KG1 (cell line): ENCODE results near the gene FBXL19.

Source experiments
- DNase-seq: peaks from one replicate; lab custom pipeline; 2025; lab: John Stamatoyannopoulos, UW

Gene FBXL19

GRCh38 chr16:30966033-30966619 is 42.8 kb downstream of the FBXL19 start:
- no peak for DNase-seq

DNA sequence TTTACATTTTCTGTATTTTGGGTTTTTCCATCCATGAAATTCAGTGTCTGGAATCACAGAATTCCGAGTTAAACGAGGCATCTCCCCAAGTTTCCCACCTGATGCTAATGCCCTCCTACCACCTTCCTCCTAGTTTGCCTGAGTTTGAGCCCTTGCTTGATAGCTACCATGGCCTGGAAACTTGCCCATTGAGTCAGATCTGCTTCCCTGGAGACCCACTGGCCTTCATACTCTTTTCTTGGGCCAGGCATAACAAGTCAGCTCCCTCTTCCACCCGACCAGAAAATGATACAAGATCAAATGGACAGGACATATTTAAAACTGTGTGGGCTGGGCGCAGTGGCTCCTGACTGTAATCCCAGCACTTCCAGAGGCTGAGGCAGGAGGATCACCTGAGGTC is 44.4 kb downstream of the FBXL19 start:
- DNase-seq: no peak

- no peak for DNase-seq
Measured at GRCh38 chr16:30969246-30969842, 46.0 kb downstream of the FBXL19 start.

DNA sequence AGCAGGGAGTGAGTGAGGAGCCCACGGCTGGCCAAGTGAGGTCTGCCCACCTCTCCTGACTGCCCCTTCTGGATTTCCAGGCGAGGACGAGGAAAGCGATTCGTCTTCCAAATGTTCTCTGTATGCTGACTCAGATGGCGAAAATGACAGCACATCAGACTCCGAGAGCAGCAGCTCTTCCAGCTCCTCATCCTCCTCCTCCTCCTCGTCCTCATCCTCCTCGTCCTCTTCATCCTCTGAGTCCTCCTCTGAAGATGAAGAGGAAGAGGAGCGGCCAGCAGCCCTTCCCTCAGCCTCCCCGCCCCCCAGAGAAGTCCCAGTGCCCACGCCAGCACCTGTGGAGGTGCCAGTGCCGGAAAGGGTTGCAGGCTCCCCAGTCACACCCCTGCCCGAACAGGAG is 47.9 kb downstream of the FBXL19 start:
- no peak for DNase-seq

DNA sequence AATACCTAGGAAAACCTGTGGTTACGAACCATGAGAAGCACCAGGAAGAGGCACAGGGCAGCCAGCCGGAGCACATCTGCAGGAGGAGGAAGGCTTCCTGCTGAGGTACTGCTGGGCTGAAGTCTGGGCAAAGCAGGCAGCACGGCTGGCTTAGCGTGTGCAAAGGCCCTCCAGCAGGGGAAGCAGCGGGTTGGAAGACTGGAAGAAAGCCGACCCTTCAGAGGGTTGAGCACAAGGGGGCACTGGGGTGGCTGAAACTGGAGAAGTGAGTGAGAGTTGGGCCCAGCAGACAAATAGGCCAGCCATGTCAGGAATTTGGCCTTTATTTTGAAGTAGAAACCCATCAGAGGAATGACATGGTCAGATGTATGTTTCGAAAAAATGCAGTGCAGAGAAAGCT is 49.5 kb downstream of the FBXL19 start:
- DNase-seq: no peak

GRCh38 chr16:30974348-30974747 is 51.0 kb downstream of the FBXL19 start:
- DNase-seq: no peak

DNA sequence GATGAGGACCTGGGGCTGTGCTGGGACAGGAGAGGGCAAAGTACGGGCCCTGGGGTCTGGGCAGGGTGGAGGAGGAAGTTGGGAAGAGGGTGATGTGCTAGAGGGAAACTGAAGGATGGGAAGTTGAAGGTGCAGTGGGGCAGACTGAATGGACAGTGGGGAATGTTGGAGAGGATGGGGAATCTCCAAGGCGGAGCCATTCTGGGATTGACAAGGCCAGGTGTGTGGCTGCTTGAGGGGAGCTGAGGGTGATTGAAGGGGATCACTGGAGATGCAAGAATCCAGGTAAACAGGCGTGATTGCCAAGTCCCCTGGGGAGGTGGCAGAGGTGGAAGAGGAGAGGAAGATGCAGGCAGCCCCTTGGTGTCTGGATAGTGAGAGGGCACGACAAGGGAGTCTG is 53.1 kb downstream of the FBXL19 start:
- no peak for DNase-seq

- DNase-seq: no peak
Measured at GRCh38 chr16:30977502-30977901, 54.1 kb downstream of the FBXL19 start.

DNA sequence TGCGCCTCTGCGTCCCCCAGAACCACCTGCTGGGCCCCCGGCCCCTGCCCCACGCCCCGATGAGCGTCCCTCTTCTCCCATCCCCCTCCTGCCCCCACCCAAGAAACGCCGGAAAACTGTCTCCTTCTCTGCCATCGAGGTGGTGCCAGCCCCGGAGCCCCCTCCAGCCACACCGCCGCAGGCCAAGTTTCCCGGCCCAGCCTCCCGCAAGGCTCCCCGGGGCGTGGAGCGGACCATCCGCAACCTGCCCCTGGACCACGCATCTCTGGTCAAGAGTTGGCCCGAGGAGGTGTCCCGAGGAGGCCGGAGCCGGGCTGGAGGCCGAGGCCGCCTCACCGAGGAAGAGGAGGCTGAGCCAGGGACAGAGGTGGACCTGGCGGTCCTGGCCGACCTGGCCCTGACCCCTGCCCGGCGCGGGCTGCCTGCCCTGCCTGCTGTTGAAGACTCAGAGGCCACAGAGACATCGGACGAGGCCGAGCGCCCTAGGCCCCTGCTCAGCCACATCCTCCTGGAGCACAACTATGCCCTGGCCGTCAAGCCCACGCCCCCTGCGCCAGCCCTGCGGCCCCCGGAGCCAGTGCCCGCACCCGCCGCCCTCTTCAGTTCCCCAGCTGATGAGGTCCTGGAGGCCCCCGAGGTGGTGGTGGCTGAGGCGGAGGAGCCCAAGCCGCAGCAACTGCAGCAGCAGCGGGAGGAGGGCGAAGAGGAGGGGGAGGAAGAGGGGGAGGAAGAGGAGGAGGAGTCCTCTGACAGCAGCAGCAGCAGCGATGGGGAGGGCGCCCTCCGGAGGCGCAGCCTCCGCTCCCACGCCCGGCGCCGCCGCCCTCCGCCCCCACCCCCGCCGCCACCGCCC is 56.0 kb downstream of the FBXL19 start:
- DNase-seq: no peak

DNA sequence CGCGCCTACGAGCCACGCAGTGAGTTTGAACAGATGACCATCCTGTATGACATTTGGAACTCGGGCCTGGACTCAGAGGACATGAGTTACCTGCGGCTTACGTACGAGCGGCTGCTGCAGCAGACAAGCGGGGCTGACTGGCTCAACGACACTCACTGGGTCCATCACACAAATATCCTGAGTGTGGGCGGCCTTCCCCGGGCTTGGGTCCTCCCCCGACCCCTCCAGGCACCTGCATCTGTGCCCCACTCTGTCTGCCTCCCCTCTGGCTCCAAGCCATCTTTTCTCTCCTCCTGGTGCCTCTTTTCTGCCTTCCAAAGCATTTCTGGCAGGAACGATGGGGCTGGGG is 56.6 kb downstream of the FBXL19 start:
- no peak for DNase-seq

- no peak for DNase-seq
Measured at GRCh38 chr16:30980434-30980833, 57.1 kb downstream of the FBXL19 start.

- DNase-seq: no peak
Measured at GRCh38 chr16:30980959-30981358, 57.6 kb downstream of the FBXL19 start.

DNA sequence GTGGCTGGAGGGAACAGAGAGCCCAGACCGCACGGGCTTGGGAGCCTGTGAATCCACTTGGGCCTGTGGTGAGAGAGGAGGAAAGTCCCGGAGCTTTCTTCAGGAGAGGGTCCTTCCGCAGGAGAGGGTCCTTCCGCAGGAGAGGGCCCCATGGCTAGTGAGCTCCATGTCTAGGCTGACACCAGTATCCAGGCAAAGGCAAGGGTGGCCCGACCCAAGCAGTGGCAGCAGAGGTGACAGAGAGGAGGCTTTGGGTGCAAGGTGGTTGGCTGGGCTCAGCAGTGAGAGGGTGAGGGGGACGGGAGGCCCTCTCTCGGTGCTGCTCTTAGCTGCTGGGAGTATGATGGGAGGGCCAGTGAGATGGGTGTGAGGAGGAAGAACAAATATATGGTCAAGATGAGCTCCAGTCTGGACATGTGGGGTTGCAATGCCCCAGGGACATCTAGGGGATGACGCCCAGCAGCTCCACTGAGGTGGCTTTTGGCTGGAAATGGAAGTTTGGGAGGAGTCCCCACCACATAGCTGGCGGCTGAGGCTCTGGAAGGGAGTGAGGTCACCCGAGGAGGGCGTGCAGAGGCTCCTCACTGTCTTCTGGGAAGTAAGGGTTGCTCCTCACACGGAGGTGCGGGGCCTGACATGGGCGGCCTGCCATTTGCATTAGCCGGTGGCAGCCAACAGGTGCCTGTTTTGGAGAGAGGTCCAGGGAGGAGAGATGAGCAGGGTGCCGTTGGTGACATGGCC is 59.3 kb downstream of the FBXL19 start:
- DNase-seq: no peak

DNA sequence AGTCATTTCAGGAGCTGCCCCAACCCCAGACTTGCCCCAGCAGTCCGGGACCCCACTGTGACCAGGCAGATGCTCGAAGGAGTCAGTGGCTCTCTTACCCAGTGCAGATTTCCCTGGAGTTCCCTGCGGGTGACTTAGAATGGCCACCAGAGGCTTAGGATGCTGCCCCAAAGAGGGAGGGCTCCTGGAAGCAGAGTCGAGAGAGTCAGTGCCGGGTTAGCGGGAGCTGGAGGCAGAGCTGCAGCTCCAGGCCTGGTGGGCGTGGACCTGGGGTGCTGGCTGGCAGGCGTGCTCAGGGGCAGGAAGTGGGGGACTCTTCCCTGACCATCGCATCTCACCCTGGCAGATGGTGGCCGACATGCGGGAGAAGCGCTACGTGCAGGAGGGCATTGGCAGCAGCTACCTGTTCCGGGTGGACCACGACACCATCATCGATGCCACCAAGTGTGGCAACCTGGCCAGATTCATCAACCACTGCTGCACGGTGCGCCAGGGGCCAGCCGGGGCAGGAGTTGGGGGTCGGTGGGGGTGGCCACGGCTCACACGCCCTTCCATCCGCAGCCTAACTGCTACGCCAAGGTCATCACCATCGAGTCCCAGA is 60.0 kb downstream of the FBXL19 start:
- DNase-seq: no peak

GRCh38 chr16:30983898-30984610 is 60.7 kb downstream of the FBXL19 start:
- no peak for DNase-seq

- no peak for DNase-seq
Measured at GRCh38 chr16:30984669-30985400, 61.5 kb downstream of the FBXL19 start, which contains the start of gene HSD3B7. Gene HSD3B7 (plus strand): TSS chr16:30985207. CDS start chr16:30985659, 452 bp downstream.

DNA sequence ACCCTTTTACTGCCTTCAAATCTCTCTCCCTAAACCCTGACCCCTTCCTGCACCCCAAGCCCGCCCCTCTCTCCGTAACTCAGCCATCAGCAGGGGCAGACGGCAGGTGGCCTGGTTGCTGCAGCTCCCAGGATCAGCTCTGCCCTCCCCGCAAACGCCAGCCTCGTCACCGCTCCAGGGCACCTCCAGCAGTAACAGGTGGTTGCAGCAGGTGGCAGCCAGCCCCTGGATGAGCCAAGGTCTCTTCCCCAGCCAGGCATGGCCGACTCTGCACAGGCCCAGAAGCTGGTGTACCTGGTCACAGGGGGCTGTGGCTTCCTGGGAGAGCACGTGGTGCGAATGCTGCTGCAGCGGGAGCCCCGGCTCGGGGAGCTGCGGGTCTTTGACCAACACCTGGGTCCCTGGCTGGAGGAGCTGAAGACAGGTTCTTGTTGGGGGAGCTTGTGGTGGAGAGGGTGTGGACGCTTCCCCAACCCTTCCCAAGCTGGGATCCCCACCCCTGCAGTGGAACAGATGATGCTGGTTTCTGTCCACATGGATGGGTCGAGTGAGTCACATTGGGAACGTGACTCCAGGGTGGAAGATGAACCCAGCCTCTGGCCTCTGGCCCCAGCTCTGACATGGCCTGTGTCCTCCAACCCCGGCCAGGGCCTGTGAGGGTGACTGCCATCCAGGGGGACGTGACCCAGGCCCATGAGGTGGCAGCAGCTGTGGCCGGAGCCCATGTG is 62.2 kb downstream of the FBXL19 start:
- DNase-seq: no peak

DNA sequence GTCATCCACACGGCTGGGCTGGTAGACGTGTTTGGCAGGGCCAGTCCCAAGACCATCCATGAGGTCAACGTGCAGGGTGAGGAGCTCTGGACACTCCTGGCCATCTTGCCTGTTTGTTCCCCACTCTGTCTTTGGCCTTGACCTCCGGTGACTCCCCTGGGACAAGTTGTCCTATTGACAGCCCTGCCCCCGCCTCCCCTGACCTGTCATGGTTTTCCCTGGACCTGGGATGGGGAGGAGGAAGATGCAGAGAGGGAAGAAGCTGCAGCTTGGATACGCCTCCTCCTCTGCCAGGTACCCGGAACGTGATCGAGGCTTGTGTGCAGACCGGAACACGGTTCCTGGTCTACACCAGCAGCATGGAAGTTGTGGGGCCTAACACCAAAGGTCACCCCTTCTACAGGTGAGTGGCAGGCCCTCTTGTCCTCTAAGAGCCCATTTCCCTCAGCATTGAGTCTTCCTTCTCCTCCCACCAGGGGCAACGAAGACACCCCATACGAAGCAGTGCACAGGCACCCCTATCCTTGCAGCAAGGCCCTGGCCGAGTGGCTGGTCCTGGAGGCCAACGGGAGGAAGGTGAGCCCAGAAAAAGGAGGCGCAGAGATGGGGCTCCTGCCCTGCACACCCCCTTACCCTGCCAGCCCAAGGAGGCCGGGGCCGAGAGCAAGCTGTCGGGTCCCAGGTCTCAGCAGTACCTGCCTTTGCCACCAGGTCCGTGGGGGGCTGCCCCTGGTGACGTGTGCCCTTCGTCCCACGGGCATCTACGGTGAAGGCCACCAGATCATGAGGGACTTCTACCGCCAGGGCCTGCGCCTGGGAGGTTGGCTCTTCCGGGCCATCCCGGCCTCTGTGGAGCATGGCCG is 63.0 kb downstream of the FBXL19 start:
- DNase-seq: no peak

- no peak for DNase-seq
Measured at GRCh38 chr16:30987581-30988190, 64.3 kb downstream of the FBXL19 start.
